Upper lobe of left lung (tissue), 4 donors: Measurements from ENCODE around the gene LGALS9C.
"Not testable (repeated sequence)": the region's sequence is repeated elsewhere in the genome, so short reads cannot be mapped to it uniquely, and the experiment has no call there.

ENCODE experiments used
- EP300 ChIP-seq, 4 donors: sonication (generic); formaldehyde crosslinking; IDR thresholded peaks; one replicate each; pipeline ENCODE4 v1.5.1; 2017; ENCODE audit warnings: antibody characterized with exemption in 4 of 4, control low read depth in 2 of 4
- POLR2A ChIP-seq, 4 donors: fragments of 450-650 bp; IDR thresholded peaks; one replicate each; pipeline ENCODE4 v1.5.1; 2016 to 2017; ENCODE audit warnings: antibody characterized with exemption in 4 of 4, mild to moderate bottlenecking in 2 of 4
- POLR2AphosphoS5 ChIP-seq, 2 donors: sonication (generic); formaldehyde crosslinking; IDR thresholded peaks; one replicate each; pipeline ENCODE4 v1.5.1; 2017; ENCODE audit warnings: antibody characterized with exemption in 2 of 2
- TF ChIP-seq, protein P1 (sequence below), 6 experiments: fragments of 450-650 bp in 4 of 6; fragments of 200-600 bp in 2 of 6; sonication (generic) in 2 of 6; IDR thresholded peaks; one replicate each; pipeline ENCODE4 v1.5.1; 2016 to 2019; ENCODE audit warnings: antibody characterized with exemption in 6 of 6

DNA sequence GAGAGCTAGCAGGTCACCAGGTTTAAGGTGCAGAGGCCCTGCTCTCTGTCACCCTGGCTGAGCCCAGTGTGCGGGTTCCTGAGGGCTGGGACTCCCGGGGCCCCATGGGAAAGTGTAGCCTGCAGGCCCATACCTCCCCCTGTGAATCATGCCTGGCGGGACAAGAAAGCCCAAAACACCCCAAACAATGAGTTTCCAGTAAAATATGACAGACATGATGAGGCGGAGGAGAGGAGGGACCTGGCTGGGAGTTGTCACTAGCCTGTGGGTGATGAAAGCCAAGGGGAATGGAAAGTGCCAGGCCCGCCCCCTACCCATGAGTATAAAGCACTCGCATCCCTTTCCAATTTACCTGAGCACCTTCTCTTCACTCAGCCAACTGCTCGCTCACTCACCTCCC, 26.8 kb upstream of the LGALS9C start:
- TF ChIP-seq, protein P1, sequence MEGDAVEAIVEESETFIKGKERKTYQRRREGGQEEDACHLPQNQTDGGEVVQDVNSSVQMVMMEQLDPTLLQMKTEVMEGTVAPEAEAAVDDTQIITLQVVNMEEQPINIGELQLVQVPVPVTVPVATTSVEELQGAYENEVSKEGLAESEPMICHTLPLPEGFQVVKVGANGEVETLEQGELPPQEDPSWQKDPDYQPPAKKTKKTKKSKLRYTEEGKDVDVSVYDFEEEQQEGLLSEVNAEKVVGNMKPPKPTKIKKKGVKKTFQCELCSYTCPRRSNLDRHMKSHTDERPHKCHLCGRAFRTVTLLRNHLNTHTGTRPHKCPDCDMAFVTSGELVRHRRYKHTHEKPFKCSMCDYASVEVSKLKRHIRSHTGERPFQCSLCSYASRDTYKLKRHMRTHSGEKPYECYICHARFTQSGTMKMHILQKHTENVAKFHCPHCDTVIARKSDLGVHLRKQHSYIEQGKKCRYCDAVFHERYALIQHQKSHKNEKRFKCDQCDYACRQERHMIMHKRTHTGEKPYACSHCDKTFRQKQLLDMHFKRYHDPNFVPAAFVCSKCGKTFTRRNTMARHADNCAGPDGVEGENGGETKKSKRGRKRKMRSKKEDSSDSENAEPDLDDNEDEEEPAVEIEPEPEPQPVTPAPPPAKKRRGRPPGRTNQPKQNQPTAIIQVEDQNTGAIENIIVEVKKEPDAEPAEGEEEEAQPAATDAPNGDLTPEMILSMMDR (IDR thresholded peaks at IDR 0.05): not testable (repeated sequence)
- not testable (repeated sequence) for TF ChIP-seq POLR2A, POLR2AphosphoS5, EP300 (IDR thresholded peaks at IDR 0.05)
